ENCODE data around the gene SLC26A8.
"Not testable (repeated sequence)": the region's sequence is repeated elsewhere in the genome, so short reads cannot be mapped to it uniquely, and the experiment has no call there.

SLC26A8 gene

GRCh38 chr6:36018339-36018738, 6.1 kb downstream of the SLC26A8 start:
- 0 out of 20 replicates have a peak overlapping the region, but pooled peaks of 1 of the 10 experiments have one; percentile 2 for H3K4me3 ChIP-seq
- peaks cover 3 to 10% (median 7%) of the 10 kb centered on the region in 11 experiments; a peak in 19 of 22 replicates for H3K27me3 ChIP-seq
- H3K27ac ChIP-seq = peak overlapping the region in 10 of 11 experiments; percentile 17 to 68 (median 33); a peak in 12 of 22 replicates
- peaks cover 0 to 13% (median 0%) of the 10 kb centered on the region in 11 experiments; a peak in 3 of 22 replicates for H3K9me3 ChIP-seq (replicated peaks in 1 of 11)
- peak overlapping the region in 8 of 11 experiments; percentile 22 to 72 (median 56); a peak in 12 of 22 replicates for H3K4me2 ChIP-seq
- H3K4me1 ChIP-seq = peaks cover 8 to 27% (median 19%) of the 10 kb centered on the region in 10 experiments; a peak in 17 of 20 replicates
- H4K20me1 ChIP-seq = no peaks in the 10 kb centered on the region
- no peak overlapping the region; a peak in 1 of 22 replicates for H3K9ac ChIP-seq
- no peak; a peak in 1 of 22 replicates for TF ChIP-seq Cebpa-rat (IDR thresholded peaks at IDR 0.05)
- no peaks in the 10 kb centered on the region for H3K36me3 ChIP-seq

GRCh38 chr6:36015666-36016065, 8.8 kb downstream of the SLC26A8 start:
- Histone ChIP-seq H3K27ac (no peak overlapping the region), H3K36me3 (no peaks in the 10 kb centered on the region), H3K4me3 (no peak overlapping the region), H4K20me1 (no peaks in the 10 kb centered on the region), H3K4me1 (peaks cover 8 to 27% (median 19%) of the 10 kb centered on the region in 10 experiments; a peak in 17 of 20 replicates), H3K27me3 (no peaks in the 10 kb centered on the region), H3K9ac (no peak overlapping the region), H3K4me2 (no peak overlapping the region), H3K9me3 (replicated peaks in 1 of 11) (peaks cover 0 to 13% (median 0%) of the 10 kb centered on the region in 11 experiments; a peak in 3 of 22 replicates)
- TF ChIP-seq Cebpa-rat (IDR thresholded peaks at IDR 0.05) = no peak

- no peak overlapping the region for H3K4me3 ChIP-seq
- no peak overlapping the region for H3K9ac ChIP-seq
- no peaks in the 10 kb centered on the region for H3K9me3 ChIP-seq (replicated peaks in 1 of 11)
- H3K4me1 ChIP-seq = peaks cover 0 to 10% (median 0%) of the 10 kb centered on the region in 10 experiments; a peak in 5 of 20 replicates
- H3K27ac ChIP-seq = no peak overlapping the region
- no peaks in the 10 kb centered on the region for H4K20me1 ChIP-seq
- H3K27me3 ChIP-seq = no peaks in the 10 kb centered on the region
- no peaks in the 10 kb centered on the region for H3K36me3 ChIP-seq
- TF ChIP-seq Cebpa-rat (IDR thresholded peaks at IDR 0.05) = no peak
- H3K4me2 ChIP-seq = no peak overlapping the region
Observed at GRCh38 chr6:36000451-36000850, 24.0 kb downstream of the SLC26A8 start.

GRCh38 chr6:35993150-35993549, 31.3 kb downstream of the SLC26A8 start:
- Histone ChIP-seq H3K27me3 (no peaks in the 10 kb centered on the region), H3K4me3 (no peak overlapping the region), H3K9me3 (replicated peaks in 1 of 11) (no peaks in the 10 kb centered on the region), H3K36me3 (no peaks in the 10 kb centered on the region), H3K27ac (no peak overlapping the region), H3K9ac (no peak overlapping the region), H3K4me1 (peaks cover 0 to 13% (median 0%) of the 10 kb centered on the region in 10 experiments; a peak in 5 of 20 replicates), H4K20me1 (no peaks in the 10 kb centered on the region), H3K4me2 (no peak overlapping the region)
- no peak for TF ChIP-seq Cebpa-rat (IDR thresholded peaks at IDR 0.05)

- H3K4me2 ChIP-seq; H3K27me3 ChIP-seq; H3K9ac ChIP-seq; H3K4me1 ChIP-seq; H3K4me3 ChIP-seq; H4K20me1 ChIP-seq; H3K27ac ChIP-seq; H3K36me3 ChIP-seq; H3K9me3 ChIP-seq (replicated peaks in 1 of 11): not testable (repeated sequence)
Observed at GRCh38 chr6:35988047-35988446, 36.4 kb downstream of the SLC26A8 start.

- no peaks in the 10 kb centered on the region for H3K36me3 ChIP-seq
- H3K4me1 ChIP-seq = peaks cover 0 to 8% (median 2%) of the 10 kb centered on the region in 10 experiments; a peak in 7 of 20 replicates
- no peak overlapping the region for H3K27ac ChIP-seq
- no peak for TF ChIP-seq Cebpa-rat (IDR thresholded peaks at IDR 0.05)
- H4K20me1 ChIP-seq = no peaks in the 10 kb centered on the region
- H3K9me3 ChIP-seq (replicated peaks in 1 of 11) = no peaks in the 10 kb centered on the region
- no peak overlapping the region for H3K4me2 ChIP-seq
- H3K9ac ChIP-seq = no peak overlapping the region
- no peaks in the 10 kb centered on the region for H3K27me3 ChIP-seq
- H3K4me3 ChIP-seq = no peak overlapping the region
Observed at GRCh38 chr6:35984701-35985100, 39.7 kb downstream of the SLC26A8 start.

- Histone ChIP-seq H3K4me1 (no peaks in the 10 kb centered on the region), H4K20me1 (no peaks in the 10 kb centered on the region), H3K36me3 (no peaks in the 10 kb centered on the region), H3K27ac (no peak overlapping the region), H3K27me3 (no peaks in the 10 kb centered on the region), H3K9ac (no peak overlapping the region), H3K4me3 (no peak overlapping the region), H3K9me3 (replicated peaks in 1 of 11) (no peaks in the 10 kb centered on the region), H3K4me2 (no peak overlapping the region)
- TF ChIP-seq Cebpa-rat (IDR thresholded peaks at IDR 0.05) = no peak
Observed at GRCh38 chr6:35980991-35981645, 43.3 kb downstream of the SLC26A8 start.

GRCh38 chr6:35980126-35980525, 44.3 kb downstream of the SLC26A8 start:
- H4K20me1 ChIP-seq = not testable (repeated sequence)

GRCh38 chr6:35977308-35977707, 47.1 kb downstream of the SLC26A8 start:
- H3K9me3 ChIP-seq (replicated peaks in 1 of 11) = no peaks in the 10 kb centered on the region
- H3K9ac ChIP-seq = no peak overlapping the region
- no peak overlapping the region for H3K4me3 ChIP-seq
- H3K27me3 ChIP-seq = no peaks in the 10 kb centered on the region
- H4K20me1 ChIP-seq = no peaks in the 10 kb centered on the region
- no peak overlapping the region for H3K27ac ChIP-seq
- H3K36me3 ChIP-seq = no peaks in the 10 kb centered on the region
- no peak overlapping the region for H3K4me2 ChIP-seq
- TF ChIP-seq Cebpa-rat (IDR thresholded peaks at IDR 0.05) = no peak
- no peaks in the 10 kb centered on the region for H3K4me1 ChIP-seq

More at GRCh38 chr6:35980126-35980525, 44.3 kb downstream of the SLC26A8 start:
- not testable (repeated sequence) for H3K9me3 ChIP-seq (replicated peaks in 1 of 11); H3K36me3 ChIP-seq; H3K27ac ChIP-seq; H3K27me3 ChIP-seq; H3K4me3 ChIP-seq; H3K4me2 ChIP-seq; H3K9ac ChIP-seq; H3K4me1 ChIP-seq

- TF ChIP-seq Cebpa-rat (IDR thresholded peaks at IDR 0.05) = no peak
- H3K4me3 ChIP-seq = no peak overlapping the region
- 0 out of 20 replicates have a peak, but pooled peaks cover 0 to 3% (median 0%) of the 10 kb centered on the region in 10 experiments for H3K4me1 ChIP-seq
- H3K36me3 ChIP-seq = no peaks in the 10 kb centered on the region
- no peaks in the 10 kb centered on the region for H3K9me3 ChIP-seq (replicated peaks in 1 of 11)
- H3K27me3 ChIP-seq = no peaks in the 10 kb centered on the region
- no peak overlapping the region for H3K4me2 ChIP-seq
- H4K20me1 ChIP-seq = no peaks in the 10 kb centered on the region
- no peak overlapping the region for H3K27ac ChIP-seq
- no peak overlapping the region for H3K9ac ChIP-seq
Observed at GRCh38 chr6:35973670-35974222, 50.7 kb downstream of the SLC26A8 start.
